ENCODE data around the gene LCLAT1.
A peak's percentile ranks its signal among the peaks of the same experiment; 100 is the strongest.

The LCLAT1 gene

GRCh38 chr2:30663806-30664205, 216.8 kb downstream of the LCLAT1 start:
- Histone ChIP-seq H3K9me3 (ENCODE audit: low read length) (no peaks in the 10 kb centered on the region), H3K4me1 (ENCODE audit: insufficient read depth, low read length) (peaks cover 2% of the 10 kb centered on the region), H2AFZ (ENCODE audit: low read depth, low read length) (no peak overlapping the region), H3K36me3 (ENCODE audit: insufficient read depth, low read length) (no peaks in the 10 kb centered on the region), H3K4me3 (ENCODE audit: low read length) (no peak overlapping the region), H3K27me3 (ENCODE audit: insufficient read depth, low read length) (no peaks in the 10 kb centered on the region)

- Histone ChIP-seq H3K9me3 (ENCODE audit: low read length) (no peaks in the 10 kb centered on the region), H2AFZ (ENCODE audit: low read depth, low read length) (no peak overlapping the region), H3K27me3 (ENCODE audit: insufficient read depth, low read length) (no peaks in the 10 kb centered on the region), H3K4me1 (ENCODE audit: insufficient read depth, low read length) (peaks cover 2% of the 10 kb centered on the region), H3K4me3 (ENCODE audit: low read length) (no peak overlapping the region), H3K36me3 (ENCODE audit: insufficient read depth, low read length) (no peaks in the 10 kb centered on the region)
These were observed 217.8 kb downstream of the LCLAT1 start for GRCh38 chr2:30664761-30665358.

- H2AFZ ChIP-seq (ENCODE audit: low read depth, low read length): no peak overlapping the region
- H3K27me3 ChIP-seq (ENCODE audit: insufficient read depth, low read length): no peaks in the 10 kb centered on the region
- H3K36me3 ChIP-seq (ENCODE audit: insufficient read depth, low read length): no peaks in the 10 kb centered on the region
- H3K9me3 ChIP-seq (ENCODE audit: low read length): no peaks in the 10 kb centered on the region
- peaks cover 2% of the 10 kb centered on the region for H3K4me1 ChIP-seq (ENCODE audit: insufficient read depth, low read length)
- H3K4me3 ChIP-seq (ENCODE audit: low read length): no peak overlapping the region
These were observed 218.8 kb downstream of the LCLAT1 start for GRCh38 chr2:30665761-30666265.

- peaks cover 2% of the 10 kb centered on the region for H3K4me1 ChIP-seq (ENCODE audit: insufficient read depth, low read length)
- H3K27me3 ChIP-seq (ENCODE audit: insufficient read depth, low read length): no peaks in the 10 kb centered on the region
- no peaks in the 10 kb centered on the region for H3K9me3 ChIP-seq (ENCODE audit: low read length)
- H3K4me3 ChIP-seq (ENCODE audit: low read length): no peak overlapping the region
- H2AFZ ChIP-seq (ENCODE audit: low read depth, low read length): peak overlapping the region; percentile 22
- no peaks in the 10 kb centered on the region for H3K36me3 ChIP-seq (ENCODE audit: insufficient read depth, low read length)
These were observed 219.3 kb downstream of the LCLAT1 start for GRCh38 chr2:30666266-30666874.

GRCh38 chr2:30670453-30670852, 223.4 kb downstream of the LCLAT1 start:
- no peak overlapping the region for H2AFZ ChIP-seq (ENCODE audit: low read depth, low read length)
- H3K27me3 ChIP-seq (ENCODE audit: insufficient read depth, low read length): no peaks in the 10 kb centered on the region
- no peaks in the 10 kb centered on the region for H3K4me1 ChIP-seq (ENCODE audit: insufficient read depth, low read length)

GRCh38 chr2:30673127-30673526, 226.1 kb downstream of the LCLAT1 start:
- Histone ChIP-seq H3K27me3 (ENCODE audit: insufficient read depth, low read length) (no peaks in the 10 kb centered on the region), H3K36me3 (ENCODE audit: insufficient read depth, low read length) (no peaks in the 10 kb centered on the region), H3K9me3 (ENCODE audit: low read length) (no peaks in the 10 kb centered on the region), H3K4me3 (ENCODE audit: low read length) (no peak overlapping the region), H2AFZ (ENCODE audit: low read depth, low read length) (no peak overlapping the region), H3K4me1 (ENCODE audit: insufficient read depth, low read length) (no peaks in the 10 kb centered on the region)

More at GRCh38 chr2:30670453-30670852, 223.4 kb downstream of the LCLAT1 start:
- H3K9me3 ChIP-seq (ENCODE audit: low read length): no peaks in the 10 kb centered on the region
- no peak overlapping the region for H3K4me3 ChIP-seq (ENCODE audit: low read length)
- no peaks in the 10 kb centered on the region for H3K36me3 ChIP-seq (ENCODE audit: insufficient read depth, low read length)

GRCh38 chr2:30675758-30676157, 228.7 kb downstream of the LCLAT1 start:
- H3K9me3 ChIP-seq (ENCODE audit: low read length): no peaks in the 10 kb centered on the region

GRCh38 chr2:30677231-30677630, 230.2 kb downstream of the LCLAT1 start:
- peaks cover 4% of the 10 kb centered on the region for H3K4me1 ChIP-seq (ENCODE audit: insufficient read depth, low read length)
- no peaks in the 10 kb centered on the region for H3K27me3 ChIP-seq (ENCODE audit: insufficient read depth, low read length)
- no peaks in the 10 kb centered on the region for H3K36me3 ChIP-seq (ENCODE audit: insufficient read depth, low read length)
- H3K9me3 ChIP-seq (ENCODE audit: low read length): no peaks in the 10 kb centered on the region
- no peak overlapping the region for H2AFZ ChIP-seq (ENCODE audit: low read depth, low read length)
- no peak overlapping the region for H3K4me3 ChIP-seq (ENCODE audit: low read length)

More at GRCh38 chr2:30675758-30676157, 228.7 kb downstream of the LCLAT1 start:
- no peaks in the 10 kb centered on the region for H3K27me3 ChIP-seq (ENCODE audit: insufficient read depth, low read length)
- H3K36me3 ChIP-seq (ENCODE audit: insufficient read depth, low read length): no peaks in the 10 kb centered on the region
- no peak overlapping the region for H2AFZ ChIP-seq (ENCODE audit: low read depth, low read length)
- H3K4me3 ChIP-seq (ENCODE audit: low read length): no peak overlapping the region
- peaks cover 4% of the 10 kb centered on the region for H3K4me1 ChIP-seq (ENCODE audit: insufficient read depth, low read length)

- H3K27me3 ChIP-seq (ENCODE audit: insufficient read depth, low read length): no peaks in the 10 kb centered on the region
- H3K4me1 ChIP-seq (ENCODE audit: insufficient read depth, low read length): peaks cover 4% of the 10 kb centered on the region
- no peak overlapping the region for H2AFZ ChIP-seq (ENCODE audit: low read depth, low read length)
- H3K9me3 ChIP-seq (ENCODE audit: low read length): no peaks in the 10 kb centered on the region
- no peak overlapping the region for H3K4me3 ChIP-seq (ENCODE audit: low read length)
- no peaks in the 10 kb centered on the region for H3K36me3 ChIP-seq (ENCODE audit: insufficient read depth, low read length)
These were observed 230.9 kb downstream of the LCLAT1 start for GRCh38 chr2:30677861-30678385.

- Histone ChIP-seq H3K9me3 (ENCODE audit: low read length) (no peaks in the 10 kb centered on the region), H2AFZ (ENCODE audit: low read depth, low read length) (no peak overlapping the region), H3K27me3 (ENCODE audit: insufficient read depth, low read length) (peaks cover under 1% of the 10 kb centered on the region), H3K4me3 (ENCODE audit: low read length) (no peak overlapping the region), H3K36me3 (ENCODE audit: insufficient read depth, low read length) (no peaks in the 10 kb centered on the region), H3K4me1 (ENCODE audit: insufficient read depth, low read length) (peaks cover 4% of the 10 kb centered on the region)
These were observed 231.5 kb downstream of the LCLAT1 start for GRCh38 chr2:30678410-30679137.

GRCh38 chr2:30679426-30680088, 232.5 kb downstream of the LCLAT1 start:
- H3K9me3 ChIP-seq (ENCODE audit: low read length): no peaks in the 10 kb centered on the region
- peaks cover 4% of the 10 kb centered on the region for H3K27me3 ChIP-seq (ENCODE audit: insufficient read depth, low read length)
- H2AFZ ChIP-seq (ENCODE audit: low read depth, low read length): no peak overlapping the region
- peaks cover 4% of the 10 kb centered on the region for H3K4me1 ChIP-seq (ENCODE audit: insufficient read depth, low read length)
- H3K4me3 ChIP-seq (ENCODE audit: low read length): no peak overlapping the region
- H3K36me3 ChIP-seq (ENCODE audit: insufficient read depth, low read length): no peaks in the 10 kb centered on the region

GRCh38 chr2:30680121-30680520, 233.1 kb downstream of the LCLAT1 start:
- no peaks in the 10 kb centered on the region for H3K36me3 ChIP-seq (ENCODE audit: insufficient read depth, low read length)
- peaks cover 4% of the 10 kb centered on the region for H3K4me1 ChIP-seq (ENCODE audit: insufficient read depth, low read length)
- no peaks in the 10 kb centered on the region for H3K9me3 ChIP-seq (ENCODE audit: low read length)
- H3K27me3 ChIP-seq (ENCODE audit: insufficient read depth, low read length): peaks cover 4% of the 10 kb centered on the region
- no peak overlapping the region for H2AFZ ChIP-seq (ENCODE audit: low read depth, low read length)
- no peak overlapping the region for H3K4me3 ChIP-seq (ENCODE audit: low read length)

GRCh38 chr2:30681022-30681421, 234.0 kb downstream of the LCLAT1 start:
- peaks cover 4% of the 10 kb centered on the region for H3K27me3 ChIP-seq (ENCODE audit: insufficient read depth, low read length)
- no peak overlapping the region for H2AFZ ChIP-seq (ENCODE audit: low read depth, low read length)
- H3K9me3 ChIP-seq (ENCODE audit: low read length): no peaks in the 10 kb centered on the region
- H3K36me3 ChIP-seq (ENCODE audit: insufficient read depth, low read length): no peaks in the 10 kb centered on the region
- H3K4me3 ChIP-seq (ENCODE audit: low read length): no peak overlapping the region
- H3K4me1 ChIP-seq (ENCODE audit: insufficient read depth, low read length): peaks cover 4% of the 10 kb centered on the region
